ENCODE measurements around the gene EBF3.

Gene EBF3

GRCh38 chr10:129935102-129935866 lies 28.8 kb downstream of the EBF3 start:
- TF ChIP-seq CTCF (IDR thresholded peaks at IDR 0.05; ENCODE audit: insufficient read depth, low read length, missing control alignments), result no peak
- POLR2A ChIA-PET, result no interaction called here

GRCh38 chr10:129934196-129934925 lies 29.7 kb downstream of the EBF3 start:
- DNase-seq (ENCODE audit: low read depth, low spot score), result no peak
- no peak overlapping the region for H3K4me3 ChIP-seq (ENCODE audit: low read depth, low read length)
- CTCF ChIA-PET, result no interaction called here
- POLR2A ChIA-PET, result no interaction called here
- TF ChIP-seq CTCF (IDR thresholded peaks at IDR 0.05; ENCODE audit: insufficient read depth, low read length, missing control alignments), result no peak

More at GRCh38 chr10:129935102-129935866, 28.8 kb downstream of the EBF3 start:
- H3K4me3 ChIP-seq (ENCODE audit: low read depth, low read length), result no peak overlapping the region
- DNase-seq (ENCODE audit: low read depth, low spot score), result no peak
- CTCF ChIA-PET, result no interaction called here

GRCh38 chr10:129933456-129934092 lies 30.5 kb downstream of the EBF3 start:
- ChIA-PET POLR2A (no interaction called here), CTCF (no interaction called here)
- no peak overlapping the region for H3K4me3 ChIP-seq (ENCODE audit: low read depth, low read length)
- no peak for TF ChIP-seq CTCF (IDR thresholded peaks at IDR 0.05; ENCODE audit: insufficient read depth, low read length, missing control alignments)
- DNase-seq (ENCODE audit: low read depth, low spot score), result no peak

GRCh38 chr10:129932751-129933433 lies 31.2 kb downstream of the EBF3 start:
- no peak for DNase-seq (ENCODE audit: low read depth, low spot score)
- no peak overlapping the region for H3K4me3 ChIP-seq (ENCODE audit: low read depth, low read length)
- CTCF ChIA-PET, result no interaction called here
- no peak for TF ChIP-seq CTCF (IDR thresholded peaks at IDR 0.05; ENCODE audit: insufficient read depth, low read length, missing control alignments)
- POLR2A ChIA-PET, result no interaction called here

GRCh38 chr10:129932182-129932581 lies 31.9 kb downstream of the EBF3 start:
- no peak for DNase-seq (ENCODE audit: low read depth, low spot score)
- POLR2A ChIA-PET, result no interaction called here
- no peak for TF ChIP-seq CTCF (IDR thresholded peaks at IDR 0.05; ENCODE audit: insufficient read depth, low read length, missing control alignments)
- no peak overlapping the region for H3K4me3 ChIP-seq (ENCODE audit: low read depth, low read length)
- CTCF ChIA-PET, result no interaction called here

Data from AG04449 (cell line).